IMR-90 (cell line): ENCODE results near the gene PLCB4. TPM values are rescaled to one million over a fixed set of nuclear protein-coding genes. Genes with fewer than 3 reads are reported as not detected.

Experiments
- ATAC-seq: fragments of 200-7000 bp; cut with Tn5 transposase; 2 replicates; pipeline ENCODE4 v1.9.1; 2020; ENCODE audit warnings: low read depth, mild to moderate bottlenecking, moderate library complexity
- BruUV-seq: library from RNA; stranded (reverse); fragments of 400-500 nt; replicated peaks from 2 replicates; lab custom pipeline; 2021; lab: Mats Ljungman, UMichigan
- CTCF ChIA-PET: fragments of 300-600 bp; formaldehyde crosslinking; extraction: SDS; loops from one replicate; lab custom pipeline; 2021; ENCODE audit warnings: antibody characterized with exemption; lab: Yijun Ruan, JAX
- POLR2A ChIA-PET: fragments of 300-600 bp; sonication (Branson Sonifier 250); formaldehyde crosslinking; loops from one replicate; lab custom pipeline; 2022; ENCODE audit warnings: antibody characterized with exemption; ENCODE audit not compliant: unreplicated experiment; lab: Charles Lee
- DNase-seq: peaks from one replicate; pipeline ENCODE4 v3.0.0; 2013
- H2AFZ ChIP-seq: replicated peaks from 2 replicates; pipeline ENCODE3; 2013; ENCODE audit warnings: low read length, mild to moderate bottlenecking; ENCODE audit not compliant: poor library complexity
- H2AK5ac ChIP-seq: 2 replicates; pipeline ENCODE4 v1.6.1; 2013; ENCODE audit warnings: low read depth, low read length, inconsistent platforms
- H2AK9ac ChIP-seq: replicated peaks from 2 replicates; pipeline ENCODE3; 2013; ENCODE audit warnings: mild to moderate bottlenecking, low read depth, low read length, moderate library complexity; ENCODE audit not compliant: poor library complexity
- H2BK120ac ChIP-seq: 2 replicates; pipeline ENCODE4 v1.6.1; 2013; ENCODE audit warnings: low read depth, low read length, inconsistent platforms
- H2BK15ac ChIP-seq: 3 replicates; pipeline ENCODE4 v1.6.1; 2013; ENCODE audit warnings: low read depth, low read length, inconsistent platforms
- H2BK20ac ChIP-seq: 2 replicates; pipeline ENCODE4 v1.6.1; 2013; ENCODE audit warnings: low read depth, mild to moderate bottlenecking, inconsistent platforms, low read length, moderate library complexity
- H2BK5ac ChIP-seq: 2 replicates; pipeline ENCODE4 v1.6.1; 2013; ENCODE audit warnings: mild to moderate bottlenecking, low read depth, low read length, inconsistent platforms; ENCODE audit not compliant: poor library complexity, severe bottlenecking
- H3K14ac ChIP-seq: replicated peaks from 2 replicates; pipeline ENCODE4 v1.6.1; 2013; ENCODE audit warnings: low read depth, low read length, inconsistent platforms
- H3K18ac ChIP-seq: 2 replicates; pipeline ENCODE4 v1.6.1; 2013; ENCODE audit warnings: low read depth, low read length, control low read depth
- H3K23ac ChIP-seq: 2 replicates; pipeline ENCODE4 v1.6.1; 2013; ENCODE audit warnings: low read depth, low read length, inconsistent platforms
- H3K27ac ChIP-seq: 2 replicates; pipeline ENCODE4 v1.5.1; 2013; ENCODE audit warnings: mild to moderate bottlenecking, control low read depth, low read length; ENCODE audit not compliant: insufficient read depth
- H3K27me3 ChIP-seq: 2 replicates; pipeline ENCODE4 v1.6.1; 2013; ENCODE audit warnings: low read length; ENCODE audit not compliant: control insufficient read depth, insufficient read depth
- H3K36me3 ChIP-seq: 2 replicates; pipeline ENCODE4 v1.6.1; 2013; ENCODE audit warnings: low read length, mixed read lengths; ENCODE audit not compliant: control insufficient read depth, insufficient read depth
- H3K4ac ChIP-seq: 2 replicates; pipeline ENCODE4 v1.6.1; 2013; ENCODE audit warnings: low read depth, low read length, inconsistent platforms
- H3K4me1 ChIP-seq: 2 replicates; pipeline ENCODE4 v1.6.1; 2013; ENCODE audit warnings: low read length, mixed read lengths; ENCODE audit not compliant: control insufficient read depth, insufficient read depth
- H3K4me2 ChIP-seq: 2 replicates; pipeline ENCODE4 v1.6.1; 2013; ENCODE audit warnings: low read depth, mild to moderate bottlenecking, control low read depth, low read length, moderate library complexity
- H3K4me3 ChIP-seq: 2 replicates; pipeline ENCODE4 v1.5.1; 2013; ENCODE audit warnings: low read depth, mild to moderate bottlenecking, control low read depth, low read length, moderate library complexity; ENCODE audit not compliant: insufficient read depth
- H3K56ac ChIP-seq: 2 replicates; pipeline ENCODE4 v1.6.1; 2013; ENCODE audit warnings: low read length, inconsistent platforms; ENCODE audit not compliant: insufficient read depth; ENCODE audit errors: extremely low read depth
- H3K79me1 ChIP-seq, 2 experiments: 2 replicates each; pipeline ENCODE4 v1.6.1; 2013; ENCODE audit warnings: low read length in 2 of 2, inconsistent platforms in 1 of 2, low read depth in 1 of 2
- H3K9ac ChIP-seq: 2 replicates; pipeline ENCODE4 v1.6.1; 2013; ENCODE audit warnings: low read depth, low read length, control low read depth
- H3K9me1 ChIP-seq: 2 replicates; pipeline ENCODE4 v1.6.1; 2013; ENCODE audit warnings: low read length, inconsistent platforms; ENCODE audit not compliant: insufficient read depth
- H3K9me3 ChIP-seq: 2 replicates; pipeline ENCODE4 v1.6.1; 2013; ENCODE audit warnings: low read length; ENCODE audit not compliant: control insufficient read depth, insufficient read depth
- H4K20me1 ChIP-seq: 2 replicates; pipeline ENCODE4 v1.6.1; 2013; ENCODE audit warnings: low read length, inconsistent platforms; ENCODE audit not compliant: insufficient read depth
- H4K5ac ChIP-seq: 2 replicates; pipeline ENCODE4 v1.6.1; 2013; ENCODE audit warnings: mild to moderate bottlenecking, low read depth, low read length, control low read depth
- H4K8ac ChIP-seq, 2 experiments: 2 replicates each; pipeline ENCODE4 v1.6.1; 2013; ENCODE audit warnings: low read depth in 2 of 2, low read length in 2 of 2, control low read depth in 1 of 2, inconsistent platforms in 1 of 2
- H4K91ac ChIP-seq: 2 replicates; pipeline ENCODE4 v1.6.1; 2013; ENCODE audit warnings: low read depth, low read length, inconsistent platforms; ENCODE audit not compliant: insufficient read depth
- MAZ ChIP-seq: IDR thresholded peaks from 2 replicates; pipeline ENCODE4 v1.6.1; 2012; ENCODE audit warnings: low read depth, mild to moderate bottlenecking, low read length, improper control_type of control experiment, moderate library complexity, borderline replicate concordance
- RAD21 ChIP-seq: IDR thresholded peaks from 2 replicates; pipeline ENCODE4 v1.6.1; 2012; ENCODE audit warnings: low read length, improper control_type of control experiment
- RCOR1 ChIP-seq: IDR thresholded peaks from 2 replicates; pipeline ENCODE4 v1.6.1; 2012; ENCODE audit warnings: mild to moderate bottlenecking, low read length, improper control_type of control experiment; ENCODE audit not compliant: insufficient replicate concordance
- RFX5 ChIP-seq: IDR thresholded peaks from 2 replicates; pipeline ENCODE4 v1.8.0; 2012; ENCODE audit warnings: low read depth, mild to moderate bottlenecking, low read length, moderate library complexity
- SMC3 ChIP-seq: fragments of 150-350 bp; IDR thresholded peaks from 2 replicates; pipeline ENCODE4 v1.6.1; 2016; ENCODE audit warnings: low read depth, mild to moderate bottlenecking, antibody characterized with exemption, low read length, moderate library complexity
- WGBS, 2 experiments: methylation state at CpG; one replicate each; pipeline versions ENCODE4 v1.1.5 to v1.1.7; 2013; ENCODE audit warnings: missing lambda C conversion rate in 2 of 2; ENCODE audit not compliant: insufficient read length in 1 of 2; ENCODE audit errors: extremely low coverage in 2 of 2; 5-methylcytosine and 5-hydroxymethylcytosine counted together
- dilution Hi-C: fragments of 300-500 bp; cut with HindIII; formaldehyde crosslinking; loops from one replicate; pipeline ENCODE4 v1.14.3; 2018; ENCODE audit warnings: low sequenced_read_pairs; ENCODE audit not compliant: unreplicated experiment
- in situ Hi-C: fragments of 300-500 bp; cut with MboI; formaldehyde crosslinking; loops from 3 replicates; pipeline ENCODE4 v1.14.3; 2019; ENCODE audit warnings: low sequenced_read_pairs, inconsistent platforms, mixed read lengths
- intact Hi-C: fragments of 100-400 bp; cut with micrococcal nuclease; formaldehyde crosslinking; loops from 2 replicates; pipeline ENCODE4 v1.10.0; 2022
- polyA plus RNA-seq, 3 experiments: library from polyadenylated mRNA; depleted of rRNA; stranded (reverse); fragments of >200 nt; gene quantifications; 2 replicates each; pipeline ENCODE4 v1.2.3, GENCODE V29; 2012; ENCODE audit warnings: low replicate concordance in 1 of 3
- total RNA-seq: library from RNA; depleted of rRNA; stranded (reverse); fragments of >200 nt; gene quantifications from 2 replicates; pipeline ENCODE4 v1.2.3, GENCODE V29; 2012
- TF ChIP-seq, protein P1 (sequence below): fragments of 150-350 bp; IDR thresholded peaks from 2 replicates; pipeline ENCODE4 v1.6.1; 2016; ENCODE audit warnings: low read depth, mild to moderate bottlenecking, low read length, moderate library complexity, borderline replicate concordance
- TF ChIP-seq, protein P2 (sequence below): conservative IDR thresholded peaks from 2 replicates; pipeline ENCODE4 v1.5.1; 2012; ENCODE audit warnings: mild to moderate bottlenecking, low read depth, low read length, improper control_type of control experiment
- TF ChIP-seq, protein P3 (sequence below): fragments of 150-350 bp; IDR thresholded peaks from 2 replicates; pipeline ENCODE4 v1.6.1; 2017; ENCODE audit warnings: mild to moderate bottlenecking, antibody characterized with exemption, low read length, low read depth

PLCB4 gene
- total and polyA plus RNA-seq, 2 of the 4 experiments (the other 2 are of a cell fraction), result 12.5 to 24.0 TPM

- Histone ChIP-seq H3K18ac (no peak overlapping the region), H2AFZ (no peak overlapping the region), H2AK9ac (no peak overlapping the region), H2BK5ac (no peak overlapping the region), H2BK15ac (no peak overlapping the region), H2BK120ac (no peak overlapping the region), H3K4me1 (peaks cover 7% of the 10 kb centered on the region), H2BK20ac (no peak overlapping the region), H3K4me3 (no peak overlapping the region), H3K4ac (no peak overlapping the region), H3K56ac (no peak overlapping the region), H4K8ac (no peak overlapping the region), H3K4me2 (no peak overlapping the region), H4K20me1 (no peaks in the 10 kb centered on the region), H4K91ac (no peak overlapping the region), H3K9me1 (peaks cover 10% of the 10 kb centered on the region), H4K5ac (no peak overlapping the region), H3K27me3 (no peaks in the 10 kb centered on the region), H3K79me1 (peaks cover 11 to 13% of the 10 kb centered on the region in 2 experiments; a peak in 3 of 4 replicates), H3K14ac (no peak overlapping the region), H3K9me3 (no peaks in the 10 kb centered on the region), H2AK5ac (no peak overlapping the region), H3K36me3 (peaks cover 15% of the 10 kb centered on the region), H3K23ac (no peak overlapping the region), H3K27ac (no peak overlapping the region), H3K9ac (no peak overlapping the region)
- no peak for ATAC-seq
- in situ Hi-C loops (loop anchor here (10.0 kb wide), 2 partner anchors 515 to 605 kb away; no protein-coding TSS in a partner anchor), dilution Hi-C loops (loop anchor here (25.0 kb wide), 1 partner anchor 607 kb away; no protein-coding TSS in a partner anchor), intact Hi-C loops (no loop called here)
- BruUV-seq, result no TSS peak
- ChIA-PET CTCF (interaction anchor here (1.3 kb wide), 1 partner anchor 579 kb away, joined by 3 read pairs; no protein-coding TSS in a partner anchor), POLR2A (no interaction called here)
- TF ChIP-seq, protein P1, sequence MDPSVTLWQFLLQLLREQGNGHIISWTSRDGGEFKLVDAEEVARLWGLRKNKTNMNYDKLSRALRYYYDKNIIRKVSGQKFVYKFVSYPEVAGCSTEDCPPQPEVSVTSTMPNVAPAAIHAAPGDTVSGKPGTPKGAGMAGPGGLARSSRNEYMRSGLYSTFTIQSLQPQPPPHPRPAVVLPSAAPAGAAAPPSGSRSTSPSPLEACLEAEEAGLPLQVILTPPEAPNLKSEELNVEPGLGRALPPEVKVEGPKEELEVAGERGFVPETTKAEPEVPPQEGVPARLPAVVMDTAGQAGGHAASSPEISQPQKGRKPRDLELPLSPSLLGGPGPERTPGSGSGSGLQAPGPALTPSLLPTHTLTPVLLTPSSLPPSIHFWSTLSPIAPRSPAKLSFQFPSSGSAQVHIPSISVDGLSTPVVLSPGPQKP, result no peak
- no peak for TF ChIP-seq RCOR1
- TF ChIP-seq, protein P2, sequence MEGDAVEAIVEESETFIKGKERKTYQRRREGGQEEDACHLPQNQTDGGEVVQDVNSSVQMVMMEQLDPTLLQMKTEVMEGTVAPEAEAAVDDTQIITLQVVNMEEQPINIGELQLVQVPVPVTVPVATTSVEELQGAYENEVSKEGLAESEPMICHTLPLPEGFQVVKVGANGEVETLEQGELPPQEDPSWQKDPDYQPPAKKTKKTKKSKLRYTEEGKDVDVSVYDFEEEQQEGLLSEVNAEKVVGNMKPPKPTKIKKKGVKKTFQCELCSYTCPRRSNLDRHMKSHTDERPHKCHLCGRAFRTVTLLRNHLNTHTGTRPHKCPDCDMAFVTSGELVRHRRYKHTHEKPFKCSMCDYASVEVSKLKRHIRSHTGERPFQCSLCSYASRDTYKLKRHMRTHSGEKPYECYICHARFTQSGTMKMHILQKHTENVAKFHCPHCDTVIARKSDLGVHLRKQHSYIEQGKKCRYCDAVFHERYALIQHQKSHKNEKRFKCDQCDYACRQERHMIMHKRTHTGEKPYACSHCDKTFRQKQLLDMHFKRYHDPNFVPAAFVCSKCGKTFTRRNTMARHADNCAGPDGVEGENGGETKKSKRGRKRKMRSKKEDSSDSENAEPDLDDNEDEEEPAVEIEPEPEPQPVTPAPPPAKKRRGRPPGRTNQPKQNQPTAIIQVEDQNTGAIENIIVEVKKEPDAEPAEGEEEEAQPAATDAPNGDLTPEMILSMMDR, result no peak
- TF ChIP-seq RAD21, result no peak
- no peak for TF ChIP-seq MAZ
- no peak for TF ChIP-seq RFX5
- TF ChIP-seq SMC3, result no peak
- TF ChIP-seq, protein P3, sequence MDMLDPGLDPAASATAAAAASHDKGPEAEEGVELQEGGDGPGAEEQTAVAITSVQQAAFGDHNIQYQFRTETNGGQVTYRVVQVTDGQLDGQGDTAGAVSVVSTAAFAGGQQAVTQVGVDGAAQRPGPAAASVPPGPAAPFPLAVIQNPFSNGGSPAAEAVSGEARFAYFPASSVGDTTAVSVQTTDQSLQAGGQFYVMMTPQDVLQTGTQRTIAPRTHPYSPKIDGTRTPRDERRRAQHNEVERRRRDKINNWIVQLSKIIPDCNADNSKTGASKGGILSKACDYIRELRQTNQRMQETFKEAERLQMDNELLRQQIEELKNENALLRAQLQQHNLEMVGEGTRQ, result no peak
- DNase-seq, result no peak
- 90% methylated on average over 2 of the region's 4 CpGs; no CpG with 5 or more reads in 1 of the 2 experiments for WGBS, 2 experiments
These were observed 300.7 kb downstream of the PLCB4 start for GRCh38 chr20:9369557-9369956.
